SH-SY5Y (cell line): ENCODE data around the gene CYTH4.

ENCODE experiments used
- GATA2 ChIP-seq: IDR thresholded peaks from 2 replicates; pipeline ENCODE4 v1.6.1; 2011; ENCODE audit warnings: mild to moderate bottlenecking, low read depth, low read length
- GATA3 ChIP-seq: IDR thresholded peaks from 2 replicates; pipeline ENCODE4 v1.6.1; 2011; ENCODE audit warnings: low read depth, mild to moderate bottlenecking, low read length, moderate library complexity

GRCh38 chr22:37281646-37282384, 493 bp upstream of the CYTH4 start:
- TF ChIP-seq GATA2 (no peak), GATA3 (no peak)
